ENCODE results near the gene ST3GAL4. TPM values are rescaled to one million over a fixed set of nuclear protein-coding genes. Genes with fewer than 3 reads are reported as not detected.

Gene ST3GAL4
- total and polyA plus RNA-seq, 4 donors, result 23.6 to 38.3 (median 31.7) TPM

DNA sequence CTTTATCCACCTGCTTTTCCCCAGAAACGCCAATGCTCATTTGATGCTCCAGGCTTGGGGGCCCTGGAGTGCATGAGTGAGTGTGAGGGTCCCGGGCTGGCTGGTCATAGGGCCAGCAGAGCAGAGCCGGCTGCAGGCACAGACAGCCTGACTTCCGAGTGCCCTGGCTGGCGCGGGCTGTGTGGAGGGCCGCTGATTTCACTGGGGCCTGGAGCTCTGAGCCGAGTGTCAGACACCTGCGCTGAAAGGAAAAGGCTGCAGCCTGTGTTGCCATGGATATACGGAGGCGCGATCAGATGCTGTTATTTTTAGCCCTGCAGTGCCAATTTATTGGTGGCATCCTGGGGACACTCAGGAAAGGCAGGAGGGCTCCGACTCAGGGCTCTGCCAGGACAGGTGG, 87.6 kb downstream of the ST3GAL4 start:
- no peak overlapping the region for H3K4me3 ChIP-seq
- H3K27me3 ChIP-seq (ENCODE audit: control insufficient read depth in 3 of 3, insufficient read depth in 3 of 3, low read length in 2 of 3), result peaks cover 0 to 2% (median 0%) of the 10 kb centered on the region in 3 donors
- H3K36me3 ChIP-seq (ENCODE audit: control insufficient read depth in 4 of 4, insufficient read depth in 4 of 4, low read length in 4 of 4), result no peaks in the 10 kb centered on the region
- no peak overlapping the region for H3K27ac ChIP-seq (ENCODE audit: low read depth in 1 of 2, low read length in 1 of 2)
- H3K9ac ChIP-seq (ENCODE audit: insufficient read depth in 1 of 2, low read length in 2 of 2), result no peak overlapping the region
- DNase-seq (no peak), ATAC-seq (ENCODE audit: insufficient read depth, low FRiP score) (no peak)
- 63 to 75% methylated on average over 13 of the region's 13 CpGs for WGBS, 2 donors
- no peaks in the 10 kb centered on the region for H3K9me3 ChIP-seq (ENCODE audit: control insufficient read depth in 4 of 4, insufficient read depth in 3 of 4, low read length in 3 of 4)
- H3K4me1 ChIP-seq (ENCODE audit: control insufficient read depth in 5 of 5, insufficient read depth in 5 of 5, low read length in 5 of 5), result peaks cover 0 to 12% (median 3%) of the 10 kb centered on the region in 5 donors
- TF ChIP-seq, protein P1, sequence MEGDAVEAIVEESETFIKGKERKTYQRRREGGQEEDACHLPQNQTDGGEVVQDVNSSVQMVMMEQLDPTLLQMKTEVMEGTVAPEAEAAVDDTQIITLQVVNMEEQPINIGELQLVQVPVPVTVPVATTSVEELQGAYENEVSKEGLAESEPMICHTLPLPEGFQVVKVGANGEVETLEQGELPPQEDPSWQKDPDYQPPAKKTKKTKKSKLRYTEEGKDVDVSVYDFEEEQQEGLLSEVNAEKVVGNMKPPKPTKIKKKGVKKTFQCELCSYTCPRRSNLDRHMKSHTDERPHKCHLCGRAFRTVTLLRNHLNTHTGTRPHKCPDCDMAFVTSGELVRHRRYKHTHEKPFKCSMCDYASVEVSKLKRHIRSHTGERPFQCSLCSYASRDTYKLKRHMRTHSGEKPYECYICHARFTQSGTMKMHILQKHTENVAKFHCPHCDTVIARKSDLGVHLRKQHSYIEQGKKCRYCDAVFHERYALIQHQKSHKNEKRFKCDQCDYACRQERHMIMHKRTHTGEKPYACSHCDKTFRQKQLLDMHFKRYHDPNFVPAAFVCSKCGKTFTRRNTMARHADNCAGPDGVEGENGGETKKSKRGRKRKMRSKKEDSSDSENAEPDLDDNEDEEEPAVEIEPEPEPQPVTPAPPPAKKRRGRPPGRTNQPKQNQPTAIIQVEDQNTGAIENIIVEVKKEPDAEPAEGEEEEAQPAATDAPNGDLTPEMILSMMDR (IDR thresholded peaks at IDR 0.05; ENCODE audit: control extremely low read depth, extremely low read depth), result no peak

- DNase-seq (no peak), ATAC-seq (ENCODE audit: insufficient read depth, low FRiP score) (no peak)
- Histone ChIP-seq H3K9me3 (ENCODE audit: control insufficient read depth in 4 of 4, insufficient read depth in 3 of 4, low read length in 3 of 4) (no peaks in the 10 kb centered on the region), H3K27ac (ENCODE audit: low read depth in 1 of 2, low read length in 1 of 2) (no peak overlapping the region), H3K36me3 (ENCODE audit: control insufficient read depth in 4 of 4, insufficient read depth in 4 of 4, low read length in 4 of 4) (no peaks in the 10 kb centered on the region), H3K4me1 (ENCODE audit: control insufficient read depth in 5 of 5, insufficient read depth in 5 of 5, low read length in 5 of 5) (peaks cover 0 to 5% (median 2%) of the 10 kb centered on the region in 5 donors), H3K4me3 (no peak overlapping the region), H3K9ac (ENCODE audit: insufficient read depth in 1 of 2, low read length in 2 of 2) (no peak overlapping the region), H3K27me3 (ENCODE audit: control insufficient read depth in 3 of 3, insufficient read depth in 3 of 3, low read length in 2 of 3) (peaks cover 0 to 2% (median 0%) of the 10 kb centered on the region in 3 donors)
- TF ChIP-seq, protein P1 (IDR thresholded peaks at IDR 0.05; ENCODE audit: control extremely low read depth, extremely low read depth), result no peak
- 79 to 87% methylated on average over 7 of the region's 7 CpGs for WGBS, 2 donors
Observed at GRCh38 chr11:126444072-126444471, 88.6 kb downstream of the ST3GAL4 start.

- TF ChIP-seq, protein P1 (IDR thresholded peaks at IDR 0.05; ENCODE audit: control extremely low read depth, extremely low read depth), result no peak
- ATAC-seq (ENCODE audit: insufficient read depth, low FRiP score) (no peak), DNase-seq (no peak)
- H3K4me3 ChIP-seq, result no peak overlapping the region
- H3K27ac ChIP-seq (ENCODE audit: low read depth in 1 of 2, low read length in 1 of 2), result no peak overlapping the region
- WGBS, 2 donors, result 83 to 95% methylated on average over 10 of the region's 10 CpGs
- peaks cover 0 to 2% (median 0%) of the 10 kb centered on the region in 4 donors for H3K9me3 ChIP-seq (ENCODE audit: control insufficient read depth in 4 of 4, insufficient read depth in 3 of 4, low read length in 3 of 4)
- peaks cover 0 to 5% (median 2%) of the 10 kb centered on the region in 3 donors for H3K27me3 ChIP-seq (ENCODE audit: control insufficient read depth in 3 of 3, insufficient read depth in 3 of 3, low read length in 2 of 3)
- H3K4me1 ChIP-seq (ENCODE audit: control insufficient read depth in 5 of 5, insufficient read depth in 5 of 5, low read length in 5 of 5), result peaks cover 0 to 8% (median under 1%) of the 10 kb centered on the region in 5 donors
- no peak overlapping the region for H3K9ac ChIP-seq (ENCODE audit: insufficient read depth in 1 of 2, low read length in 2 of 2)
- no peaks in the 10 kb centered on the region for H3K36me3 ChIP-seq (ENCODE audit: control insufficient read depth in 4 of 4, insufficient read depth in 4 of 4, low read length in 4 of 4)
Observed at GRCh38 chr11:126446581-126446980, 91.1 kb downstream of the ST3GAL4 start.

DNA sequence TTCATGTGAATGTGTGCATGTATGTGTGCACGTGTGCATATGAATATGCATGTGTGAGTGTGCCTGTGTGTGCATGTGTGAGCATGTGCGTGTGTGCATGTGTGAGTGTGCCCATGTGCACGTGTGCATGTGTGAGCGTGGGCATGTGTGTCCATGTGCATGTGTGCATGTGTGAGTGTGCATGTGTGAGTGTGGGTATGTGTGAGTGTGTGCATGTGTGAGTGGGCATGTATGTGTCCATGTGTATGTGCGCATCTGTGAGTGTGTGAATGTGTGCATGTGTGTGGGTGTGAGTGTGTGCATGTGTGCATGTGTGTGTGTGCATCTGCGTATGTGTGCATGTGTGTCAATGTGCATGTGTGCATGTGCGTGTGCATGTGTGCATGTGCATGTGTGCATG, 94.7 kb downstream of the ST3GAL4 start:
- ATAC-seq (ENCODE audit: insufficient read depth, low FRiP score), result no peak
- 81 to 97% methylated on average over 7 of the region's 7 CpGs for WGBS, 2 donors
- Histone ChIP-seq H3K4me1 (ENCODE audit: control insufficient read depth in 5 of 5, insufficient read depth in 5 of 5, low read length in 5 of 5) (peaks cover 0 to 13% (median 12%) of the 10 kb centered on the region in 5 donors), H3K9ac (ENCODE audit: insufficient read depth in 1 of 2, low read length in 2 of 2) (no peak overlapping the region), H3K9me3 (ENCODE audit: control insufficient read depth in 4 of 4, insufficient read depth in 3 of 4, low read length in 3 of 4) (peaks cover 0 to 2% (median 0%) of the 10 kb centered on the region in 4 donors), H3K4me3 (no peak overlapping the region), H3K27me3 (ENCODE audit: control insufficient read depth in 3 of 3, insufficient read depth in 3 of 3, low read length in 2 of 3) (peaks cover 0 to 3% (median 2%) of the 10 kb centered on the region in 3 donors), H3K36me3 (ENCODE audit: control insufficient read depth in 4 of 4, insufficient read depth in 4 of 4, low read length in 4 of 4) (no peaks in the 10 kb centered on the region), H3K27ac (ENCODE audit: low read depth in 1 of 2, low read length in 1 of 2) (no peak overlapping the region)
- TF ChIP-seq, protein P1 (IDR thresholded peaks at IDR 0.05; ENCODE audit: control extremely low read depth, extremely low read depth), result no peak
- no peak for DNase-seq

Data from lung (tissue), 12 donors.